Measurements from ENCODE around the gene OR1I1.

The OR1I1 gene

DNA sequence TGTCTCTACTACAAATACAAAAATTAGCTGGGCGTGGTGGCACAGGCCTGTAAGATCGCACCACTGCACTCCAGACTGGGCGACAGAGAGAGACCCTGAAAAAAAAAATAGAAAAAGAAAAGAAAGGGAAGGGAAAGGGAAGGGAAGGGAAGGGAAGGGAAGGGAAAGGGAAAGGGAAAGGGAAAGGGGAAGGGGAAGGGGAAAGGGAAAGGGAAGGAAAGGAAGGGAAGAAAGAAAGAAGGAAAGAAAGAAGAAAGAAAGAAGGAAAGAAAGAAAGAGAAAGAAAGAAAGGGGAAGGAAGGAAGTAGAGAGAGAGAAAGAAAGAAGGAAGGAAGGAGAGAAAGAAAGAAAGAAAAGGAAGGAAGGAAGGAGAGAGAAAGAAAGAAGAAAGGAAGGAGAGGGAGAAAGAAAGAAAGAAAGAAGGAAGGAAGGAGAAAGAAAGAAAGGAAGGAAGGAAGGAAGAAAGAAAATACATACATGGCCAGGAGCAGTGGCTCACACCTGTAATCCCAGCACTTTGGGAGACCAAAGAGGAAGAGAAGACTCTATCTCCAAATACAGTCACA is 17.1 kb downstream of the OR1I1 start:
- DNase-seq: no peak

DNA sequence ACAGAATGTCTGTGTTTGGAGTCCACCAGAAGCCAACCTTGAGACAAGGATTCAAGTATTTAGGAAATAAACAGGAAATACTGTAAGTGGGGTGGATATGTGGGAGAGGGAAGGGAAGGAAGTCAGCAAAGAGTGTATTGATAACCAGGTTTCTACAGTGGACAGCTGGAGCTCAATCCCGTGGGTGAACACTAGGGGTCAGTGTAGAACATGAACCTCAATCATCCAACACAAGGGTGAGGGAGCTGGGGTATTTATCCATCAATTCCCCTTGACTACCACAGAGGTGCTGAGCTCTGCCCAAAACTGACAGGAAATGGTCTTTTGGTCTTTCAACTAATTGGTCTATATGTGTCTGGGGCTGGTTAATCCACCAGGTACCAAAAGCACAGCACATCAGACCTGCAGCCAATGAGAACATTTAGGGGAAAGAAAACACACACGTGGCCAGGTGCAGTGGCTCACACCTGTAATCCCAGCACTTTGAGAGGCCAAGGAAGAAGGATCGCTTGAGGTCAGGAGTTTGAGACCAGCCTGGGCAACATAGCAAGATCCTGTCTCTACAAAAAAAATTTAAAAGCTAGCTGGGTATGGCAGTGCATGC is 19.6 kb downstream of the OR1I1 start:
- peak; percentile 69 for DNase-seq

DNA sequence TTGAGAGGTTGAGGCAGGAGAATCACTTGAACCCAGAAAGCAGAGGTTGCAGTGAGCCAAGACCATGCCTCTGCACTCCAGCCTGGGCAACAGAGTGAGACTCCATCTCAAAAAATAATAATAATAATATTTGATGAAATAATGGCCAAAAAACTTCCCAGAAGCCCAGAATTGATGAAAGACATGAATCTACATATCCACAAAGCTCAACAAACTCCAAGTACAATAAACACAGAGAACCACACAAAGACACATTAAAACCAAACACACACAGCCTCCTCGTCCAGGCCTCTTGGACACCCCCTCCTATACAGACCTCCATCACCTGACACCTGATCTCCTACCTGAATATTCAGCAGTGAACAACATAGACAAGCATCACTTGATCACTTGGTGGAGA is 22.0 kb downstream of the OR1I1 start:
- DNase-seq: no peak

DNA sequence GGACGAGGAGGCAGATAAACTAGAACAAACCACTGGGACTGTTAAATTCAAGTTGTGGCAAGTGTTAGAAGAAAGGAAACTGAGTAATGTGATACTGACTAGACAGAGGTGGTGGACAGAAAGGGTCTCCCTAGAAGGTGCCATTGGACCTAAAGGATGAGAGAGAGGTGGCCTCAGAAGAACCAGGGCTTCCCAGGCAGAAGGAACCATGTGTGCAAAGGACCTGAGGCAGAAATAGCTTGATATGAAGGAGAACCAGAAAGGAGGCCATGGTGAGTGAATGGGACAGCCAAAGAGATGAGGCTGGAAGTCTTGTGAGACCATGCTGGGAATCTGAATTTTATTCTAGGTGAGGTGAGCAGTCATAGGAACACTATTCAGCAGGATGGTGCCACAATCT is 22.4 kb downstream of the OR1I1 start:
- no peak for DNase-seq

DNA sequence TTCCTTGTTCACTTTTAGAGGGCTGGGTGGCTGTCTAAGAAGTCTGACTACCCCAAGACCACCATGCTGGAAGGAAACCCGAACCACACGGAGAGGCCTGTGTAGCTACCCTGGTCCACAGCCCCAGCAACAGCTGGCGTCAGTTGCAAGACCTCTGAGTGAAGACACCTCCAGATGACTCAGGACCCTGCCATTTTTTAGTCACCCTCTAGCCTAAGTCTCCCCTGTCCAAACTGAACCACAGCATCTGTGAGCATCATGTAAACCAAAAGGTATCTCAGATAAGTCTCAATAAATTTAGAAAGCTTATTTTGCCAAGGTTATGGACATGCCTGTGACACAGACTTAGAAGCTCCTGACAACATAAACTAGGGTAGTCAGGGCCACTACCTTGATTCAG is 23.0 kb downstream of the OR1I1 start:
- DNase-seq: no peak

DNA sequence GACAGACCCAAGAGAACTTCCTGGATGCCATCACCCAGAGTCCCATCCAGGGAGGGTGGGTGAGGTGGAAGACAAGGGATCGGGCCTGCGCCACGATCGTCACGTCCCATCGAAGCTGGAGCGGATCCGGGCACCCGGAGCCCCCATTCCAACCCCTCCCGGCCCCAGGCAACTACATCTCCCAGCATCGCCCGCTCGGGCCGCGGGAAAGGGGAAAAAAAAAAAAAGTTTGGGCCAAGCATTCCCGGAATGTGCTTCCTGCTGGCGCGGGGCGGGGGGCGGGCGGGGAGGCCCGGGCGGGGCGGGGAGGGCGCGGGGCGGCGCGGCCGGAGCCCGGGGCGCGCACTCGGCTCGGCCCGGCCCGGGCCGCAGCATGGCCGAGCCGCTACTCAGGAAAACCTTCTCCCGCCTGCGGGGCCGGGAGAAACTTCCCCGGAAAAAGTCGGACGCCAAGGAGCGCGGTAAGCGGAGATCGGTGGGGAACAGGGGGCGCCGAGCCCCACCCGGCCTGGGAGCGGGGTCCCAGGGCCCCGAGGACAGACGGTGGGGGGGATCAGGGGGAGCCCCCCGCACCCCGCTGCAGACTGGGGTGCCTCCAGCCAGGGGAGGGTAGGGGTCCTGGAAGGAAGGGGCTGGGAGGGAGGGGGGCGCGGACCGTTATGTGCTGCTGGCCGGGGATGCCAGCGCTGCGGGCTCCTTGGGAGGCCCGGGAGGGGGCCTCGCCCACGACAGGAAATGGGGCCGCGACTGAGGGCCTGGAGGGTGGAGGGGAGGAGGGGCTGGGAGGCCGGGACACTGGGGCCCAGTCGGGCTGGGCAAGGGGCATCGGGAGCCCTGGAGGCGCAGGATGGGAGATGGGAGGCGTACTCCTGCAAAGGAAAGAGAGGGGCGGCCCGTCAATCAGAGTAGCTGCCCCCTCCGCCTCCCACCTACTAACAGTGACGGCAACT is 25.3 kb downstream of the OR1I1 start, which contains the start of gene SYDE1:
Gene SYDE1, plus strand, starts transcription at position 341 of the 950 bp plus-strand sequence. Its CDS starts 33 bp downstream, at position 374.
- DNase-seq: peak; percentile 66

DNA sequence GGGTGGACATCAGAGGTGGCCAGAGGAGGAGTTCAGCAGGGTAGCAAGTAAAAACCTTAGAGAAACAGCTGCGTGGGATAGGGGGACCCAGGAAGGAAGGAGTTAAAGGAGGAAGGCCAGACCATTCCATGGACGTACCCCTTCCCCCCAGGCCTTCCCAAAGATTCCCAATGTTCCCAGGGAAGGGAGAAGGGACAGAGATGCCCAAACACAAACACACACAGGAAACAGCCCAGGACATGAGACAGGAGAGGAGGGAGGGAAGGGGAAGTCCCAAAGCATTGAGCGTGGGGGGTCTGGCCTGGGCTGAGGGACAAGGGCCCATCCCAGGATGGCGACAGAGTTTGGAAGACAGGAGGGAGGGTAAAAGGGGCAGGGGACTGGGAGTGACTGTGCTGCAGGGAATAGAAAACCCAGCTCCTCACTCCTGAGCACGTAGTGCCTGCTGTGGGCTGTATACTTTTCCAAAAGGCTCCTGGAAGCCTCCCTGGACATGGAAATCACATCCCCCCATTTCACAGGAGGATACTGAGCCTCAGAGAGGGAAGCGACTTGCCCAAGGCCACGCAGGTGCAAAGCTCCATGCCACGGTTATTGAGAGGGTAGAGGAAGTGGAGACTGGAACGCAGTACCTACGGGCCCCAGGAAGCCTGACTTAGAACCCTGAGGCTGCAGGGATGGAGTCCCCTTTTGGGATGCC is 26.3 kb downstream of the OR1I1 start:
- no peak for DNase-seq

DNA sequence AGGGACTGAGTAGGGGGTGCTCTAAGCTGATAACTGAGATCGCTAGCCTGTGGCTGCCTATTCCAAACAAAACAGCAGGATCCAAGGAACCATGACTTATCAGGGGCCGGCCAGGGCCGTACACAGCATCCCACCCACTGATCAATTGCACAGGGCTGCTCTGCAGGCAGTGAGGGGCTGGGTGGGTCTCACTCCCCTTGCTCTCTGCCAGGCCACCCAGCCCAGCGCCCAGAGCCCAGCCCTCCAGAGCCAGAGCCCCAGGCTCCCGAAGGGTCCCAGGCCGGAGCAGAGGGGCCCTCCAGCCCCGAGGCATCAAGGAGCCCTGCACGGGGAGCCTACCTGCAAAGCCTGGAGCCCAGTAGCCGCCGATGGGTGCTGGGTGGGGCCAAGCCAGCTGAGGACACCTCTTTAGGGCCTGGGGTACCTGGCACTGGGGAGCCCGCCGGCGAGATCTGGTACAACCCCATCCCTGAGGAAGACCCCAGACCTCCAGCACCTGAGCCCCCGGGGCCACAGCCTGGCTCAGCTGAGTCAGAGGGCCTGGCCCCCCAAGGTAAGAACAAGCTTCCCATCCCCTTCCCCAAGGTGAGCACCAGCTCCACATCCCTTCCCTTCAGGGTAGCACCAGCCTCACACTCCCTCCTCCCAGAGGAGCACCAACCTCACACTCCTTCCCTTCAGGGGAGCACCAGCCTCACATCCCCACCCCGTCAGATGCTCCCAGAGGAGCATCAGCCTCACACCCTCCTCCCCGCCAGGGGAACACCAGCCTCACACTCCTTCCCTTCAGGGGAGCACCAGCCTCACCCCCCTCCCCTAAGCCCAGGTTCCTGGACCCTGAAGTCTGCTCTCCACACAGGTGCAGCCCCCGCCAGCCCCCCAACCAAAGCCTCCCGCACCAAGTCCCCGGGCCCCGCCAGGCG is 27.1 kb downstream of the OR1I1 start:
- DNase-seq: no peak

DNA sequence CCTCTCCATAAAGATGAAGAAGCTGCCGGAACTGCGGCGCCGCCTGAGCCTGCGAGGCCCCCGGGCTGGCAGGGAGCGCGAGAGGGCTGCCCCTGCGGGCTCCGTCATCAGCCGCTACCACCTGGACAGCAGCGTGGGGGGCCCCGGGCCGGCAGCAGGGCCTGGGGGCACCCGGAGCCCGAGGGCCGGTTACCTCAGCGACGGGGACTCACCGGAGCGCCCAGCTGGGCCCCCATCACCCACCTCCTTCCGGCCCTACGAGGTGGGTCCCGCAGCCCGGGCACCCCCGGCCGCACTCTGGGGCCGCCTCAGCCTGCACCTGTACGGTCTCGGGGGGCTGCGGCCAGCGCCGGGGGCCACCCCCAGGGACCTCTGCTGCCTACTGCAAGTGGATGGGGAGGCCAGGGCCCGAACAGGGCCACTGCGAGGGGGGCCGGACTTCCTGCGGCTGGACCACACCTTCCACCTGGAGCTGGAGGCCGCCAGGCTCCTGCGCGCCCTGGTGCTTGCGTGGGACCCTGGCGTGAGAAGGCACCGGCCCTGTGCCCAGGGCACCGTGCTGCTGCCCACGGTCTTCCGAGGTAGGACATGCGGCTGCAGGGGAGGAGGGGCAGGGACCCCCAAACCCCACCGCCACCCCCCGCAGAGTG is 27.9 kb downstream of the OR1I1 start:
- no peak for DNase-seq

DNA sequence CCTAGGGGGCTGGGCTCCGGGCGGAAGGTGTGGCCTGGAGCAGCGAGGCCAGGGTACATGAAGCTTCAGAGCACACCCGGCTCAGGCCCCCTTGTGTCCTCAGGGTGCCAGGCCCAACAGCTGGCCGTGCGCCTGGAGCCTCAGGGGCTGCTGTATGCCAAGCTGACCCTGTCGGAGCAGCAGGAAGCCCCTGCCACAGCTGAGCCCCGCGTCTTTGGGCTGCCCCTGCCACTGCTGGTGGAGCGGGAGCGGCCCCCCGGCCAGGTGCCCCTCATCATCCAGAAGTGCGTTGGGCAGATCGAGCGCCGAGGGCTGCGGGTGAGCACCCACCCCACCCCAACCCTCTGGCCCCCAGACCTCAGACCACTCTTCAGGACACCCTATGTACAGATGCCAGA is 28.4 kb downstream of the OR1I1 start:
- no peak for DNase-seq

DNA sequence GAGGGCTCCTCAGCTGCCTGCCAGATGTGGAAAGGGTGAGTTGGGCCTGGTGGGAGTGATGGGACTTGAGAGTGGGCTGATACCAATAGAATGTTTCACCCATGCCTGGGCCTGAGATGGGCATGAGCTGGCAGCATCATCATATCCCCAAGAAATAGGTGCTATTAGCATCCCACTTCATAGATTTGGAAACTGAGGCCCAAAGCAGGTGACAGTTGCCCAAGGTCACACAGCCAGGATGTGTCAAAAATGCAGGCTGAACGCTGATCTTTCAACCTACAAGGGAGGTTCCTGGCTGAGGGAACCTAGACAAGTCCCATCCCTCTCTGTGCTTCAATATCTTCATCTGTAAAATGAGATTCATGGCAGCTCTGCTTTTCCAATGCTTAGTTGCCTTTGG is 29.7 kb downstream of the OR1I1 start:
- no peak for DNase-seq

DNA sequence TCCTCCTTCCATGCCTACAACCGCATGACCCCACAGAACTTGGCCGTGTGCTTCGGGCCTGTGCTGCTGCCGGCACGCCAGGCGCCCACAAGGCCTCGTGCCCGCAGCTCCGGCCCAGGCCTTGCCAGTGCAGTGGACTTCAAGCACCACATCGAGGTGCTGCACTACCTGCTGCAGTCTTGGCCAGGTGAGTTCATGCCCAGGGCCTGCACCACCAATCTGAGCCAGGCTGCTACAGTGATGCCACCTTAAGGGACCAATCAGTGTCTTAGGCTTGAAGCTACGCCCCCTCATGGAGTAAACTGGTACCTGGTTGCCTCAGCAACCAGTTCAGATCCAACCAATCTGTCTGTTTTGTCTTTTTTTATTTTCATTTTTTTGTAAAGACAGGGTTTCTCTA is 30.4 kb downstream of the OR1I1 start:
- no peak for DNase-seq

DNA sequence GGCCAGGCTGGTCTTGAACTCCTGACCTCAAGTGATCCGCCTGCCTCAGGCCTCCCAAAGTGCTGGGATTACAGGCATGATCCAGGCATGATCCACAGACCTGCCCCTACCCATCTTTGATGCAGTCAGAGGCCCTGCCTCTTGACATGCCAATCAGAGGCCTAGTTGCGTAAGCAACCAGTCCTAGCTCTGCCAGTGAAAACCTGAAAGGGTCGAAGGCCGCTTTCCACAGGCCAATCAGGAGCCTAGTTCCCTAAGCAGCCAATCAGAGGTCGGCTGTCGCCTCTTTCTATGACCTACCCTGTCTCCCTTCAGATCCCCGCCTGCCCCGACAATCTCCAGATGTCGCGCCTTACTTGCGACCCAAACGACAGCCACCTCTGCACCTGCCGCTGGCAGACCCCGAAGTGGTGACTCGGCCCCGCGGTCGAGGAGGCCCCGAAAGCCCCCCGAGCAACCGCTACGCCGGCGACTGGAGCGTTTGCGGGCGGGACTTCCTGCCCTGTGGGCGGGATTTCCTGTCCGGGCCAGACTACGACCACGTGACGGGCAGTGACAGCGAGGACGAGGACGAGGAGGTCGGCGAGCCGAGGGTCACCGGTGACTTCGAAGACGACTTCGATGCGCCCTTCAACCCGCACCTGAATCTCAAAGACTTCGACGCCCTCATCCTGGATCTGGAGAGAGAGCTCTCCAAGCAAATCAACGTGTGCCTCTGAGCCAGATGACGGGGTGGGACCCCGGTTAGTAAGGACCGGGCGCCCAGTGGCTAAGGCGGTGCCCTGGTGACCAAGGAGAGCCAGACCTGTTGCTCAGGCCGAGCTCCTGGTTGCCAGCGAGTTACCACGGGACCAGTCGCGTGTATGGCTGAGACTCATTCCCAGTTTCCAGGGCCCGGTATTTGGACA is 31.5 kb downstream of the OR1I1 start:
- DNase-seq: no peak

DNA sequence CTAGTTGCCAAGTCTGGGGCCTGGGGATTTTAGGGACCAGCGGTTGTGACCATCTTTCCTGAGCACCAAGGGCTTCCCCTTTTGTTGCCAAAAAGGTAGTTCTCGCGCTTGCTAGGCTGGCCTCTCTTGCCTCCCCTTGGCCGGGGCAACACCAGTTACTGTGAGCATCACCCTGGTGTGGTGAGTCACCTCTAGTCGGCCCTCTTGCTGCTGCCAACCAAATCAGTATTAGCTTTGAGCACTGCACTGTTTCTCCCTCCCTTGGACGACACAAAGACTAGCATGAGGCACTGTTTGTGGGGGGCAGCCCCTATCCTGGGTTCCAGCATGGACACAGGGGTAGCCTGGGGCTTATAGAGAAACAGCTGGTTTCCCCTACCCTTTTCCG is 32.1 kb downstream of the OR1I1 start:
- DNase-seq: no peak

DNA sequence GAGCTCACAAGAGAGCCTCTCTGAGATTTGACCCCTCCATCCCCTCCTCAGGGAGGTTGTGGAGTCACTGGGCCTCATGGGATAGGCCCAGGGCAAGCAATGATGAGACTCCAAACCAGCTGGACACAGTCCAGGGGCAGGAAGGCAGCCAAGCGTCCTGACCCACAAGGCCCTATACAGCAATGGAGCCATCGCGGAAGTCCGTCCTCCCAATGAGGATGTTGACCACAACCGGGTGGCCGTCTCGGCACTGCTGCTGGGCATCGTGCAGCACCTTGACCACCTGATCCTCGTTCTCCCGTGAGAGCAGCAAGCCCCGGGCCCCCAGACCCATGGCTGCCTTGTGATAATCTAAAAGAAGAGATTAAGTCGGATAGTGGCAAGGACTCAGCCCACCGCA is 33.1 kb downstream of the OR1I1 start:
- no peak for DNase-seq

DNA sequence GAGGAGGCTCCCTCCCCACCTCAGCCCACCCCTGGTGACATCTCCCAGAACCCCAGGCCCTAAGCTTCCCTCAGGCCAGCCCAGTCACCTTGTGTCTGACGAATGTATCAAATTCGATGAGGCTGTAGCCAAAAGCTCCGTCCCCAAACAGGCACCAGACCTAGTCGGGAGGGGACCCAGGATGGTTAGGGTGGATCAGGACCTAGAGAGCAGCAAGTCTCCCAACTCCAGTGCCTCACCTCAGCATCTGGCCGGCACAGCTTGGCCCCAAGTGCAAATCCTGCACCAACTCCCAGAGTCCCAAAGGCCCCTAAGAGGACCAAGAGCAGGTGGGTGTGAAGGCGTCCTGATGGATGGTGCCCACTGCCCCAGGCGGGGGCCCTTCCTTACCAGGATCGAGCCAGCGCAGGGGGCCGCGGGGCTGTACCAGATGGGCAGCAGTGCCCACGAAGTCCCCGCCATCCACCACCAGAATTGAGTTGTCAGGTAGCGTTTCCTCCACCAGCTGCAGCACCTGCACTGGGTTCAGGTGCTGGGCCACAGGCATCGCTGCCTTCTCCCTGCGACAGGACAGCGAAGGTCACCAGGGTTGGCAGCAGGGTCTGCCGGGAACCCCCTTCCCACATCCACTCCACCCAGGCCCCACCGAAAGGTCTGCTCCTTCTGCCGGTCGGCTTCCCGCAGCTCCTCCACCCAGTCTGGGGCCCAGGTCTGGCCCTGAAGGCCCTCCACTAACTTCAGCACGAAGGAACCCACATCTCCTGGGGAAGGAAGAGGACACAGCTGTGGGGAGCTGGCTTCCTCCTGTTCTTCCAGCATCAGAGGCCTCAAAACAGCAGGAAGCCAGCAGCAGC is 34.0 kb downstream of the OR1I1 start:
- no peak for DNase-seq

DNA sequence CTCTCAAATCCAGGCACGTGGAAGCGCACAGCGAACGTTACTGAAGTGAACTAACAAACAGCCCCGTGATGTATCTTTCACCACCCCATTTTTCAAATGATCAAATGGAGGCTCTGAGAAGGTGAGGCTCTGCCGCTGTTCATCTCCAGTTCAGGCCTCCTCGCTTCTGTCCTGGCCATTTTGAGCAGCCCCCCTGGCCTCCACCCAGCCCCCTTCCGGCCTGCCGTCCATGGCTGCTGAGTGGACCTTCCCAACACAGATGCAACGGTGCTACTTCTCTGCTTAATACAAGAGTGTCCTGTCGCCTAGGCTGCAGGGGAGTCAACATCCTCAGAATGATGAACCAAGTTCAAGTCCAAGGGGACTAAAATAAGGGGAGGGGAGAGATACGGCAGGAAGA is 34.8 kb downstream of the OR1I1 start:
- no peak for DNase-seq

DNA sequence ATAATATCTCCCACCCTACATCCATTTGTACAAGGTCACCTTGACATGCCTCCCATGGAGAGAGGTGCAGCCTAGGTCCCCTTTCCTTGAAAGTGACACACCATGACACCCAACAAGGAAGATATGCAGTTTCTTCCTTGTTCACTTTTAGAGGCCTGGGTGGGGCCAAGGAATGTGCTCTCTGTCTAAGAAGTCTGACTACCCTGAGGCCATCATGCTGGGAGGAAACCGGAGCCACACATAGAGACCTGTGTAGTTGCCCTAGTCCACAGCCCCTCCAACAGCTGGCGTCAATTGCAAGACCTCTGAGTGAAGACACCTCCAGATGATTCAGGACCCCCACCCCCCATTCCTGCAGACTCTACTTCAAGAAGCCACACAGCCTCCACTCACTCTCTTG is 36.2 kb downstream of the OR1I1 start:
- no peak for DNase-seq

DNA sequence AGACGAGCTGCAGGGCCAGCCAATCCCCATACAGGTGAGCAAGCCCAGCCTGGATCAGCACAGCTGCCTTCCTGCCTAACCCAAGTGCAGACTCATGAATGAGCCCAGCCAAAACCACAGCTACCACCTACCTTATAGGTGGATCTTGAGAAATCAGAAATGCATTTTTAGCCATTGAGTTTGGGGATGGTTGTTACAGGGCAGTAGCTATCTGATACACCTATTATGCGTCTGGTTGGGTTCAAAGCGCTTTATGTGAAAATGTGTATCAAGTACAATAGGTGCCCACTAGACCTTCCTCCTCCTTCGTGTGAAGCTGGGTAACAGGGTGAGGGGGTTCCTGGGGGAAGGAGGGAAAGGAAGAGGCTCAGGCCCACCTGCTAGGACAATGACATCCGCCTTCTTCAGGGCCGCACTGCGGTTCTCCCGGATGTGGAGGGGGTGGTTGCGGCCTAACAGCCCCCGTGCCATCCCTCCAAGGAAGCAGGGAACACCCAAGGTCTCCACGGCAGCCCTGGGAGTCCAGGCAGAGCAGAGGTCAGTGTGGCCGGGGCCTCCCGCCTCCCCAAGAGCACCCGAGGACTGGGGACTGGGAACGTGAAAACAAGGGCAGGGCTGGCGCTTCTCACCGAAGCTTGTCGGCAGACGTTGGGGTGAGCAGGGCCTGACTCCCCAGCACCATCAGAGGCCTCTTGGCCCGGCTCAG is 36.9 kb downstream of the OR1I1 start:
- no peak for DNase-seq

Data from stimulated activated CD4-positive, alpha-beta T cell treated with anti-CD3 and anti-CD28 coated beads, Interleukin-15, amount 100 ng/mL, for 24 hours (primary cell).